ENCODE data around the gene CNNM1. TPM values are rescaled to one million over a fixed set of nuclear protein-coding genes. Genes with fewer than 3 reads are reported as not detected.

Gene CNNM1
- total RNA-seq, 1 donor from 2014 or later, result 0.63 TPM

GRCh38 chr10:99353182-99353581 lies 24.0 kb downstream of the CNNM1 start:
- H3K4me3 ChIP-seq (ENCODE audit: low read depth, low read length), result no peak overlapping the region
- no peak for DNase-seq (ENCODE audit: low read depth)
- no peak for TF ChIP-seq CTCF (conservative IDR thresholded peaks at IDR 0.05; ENCODE audit: low read depth, low read length)

- TF ChIP-seq CTCF (conservative IDR thresholded peaks at IDR 0.05; ENCODE audit: low read depth, low read length), result no peak
- no peak overlapping the region for H3K4me3 ChIP-seq (ENCODE audit: low read depth, low read length)
- DNase-seq (ENCODE audit: low read depth), result no peak
Measured at GRCh38 chr10:99357691-99358090, 28.5 kb downstream of the CNNM1 start.

GRCh38 chr10:99358101-99358500 lies 28.9 kb downstream of the CNNM1 start:
- no peak overlapping the region for H3K4me3 ChIP-seq (ENCODE audit: low read depth, low read length)
- TF ChIP-seq CTCF (conservative IDR thresholded peaks at IDR 0.05; ENCODE audit: low read depth, low read length), result no peak
- DNase-seq (ENCODE audit: low read depth), result no peak

DNA sequence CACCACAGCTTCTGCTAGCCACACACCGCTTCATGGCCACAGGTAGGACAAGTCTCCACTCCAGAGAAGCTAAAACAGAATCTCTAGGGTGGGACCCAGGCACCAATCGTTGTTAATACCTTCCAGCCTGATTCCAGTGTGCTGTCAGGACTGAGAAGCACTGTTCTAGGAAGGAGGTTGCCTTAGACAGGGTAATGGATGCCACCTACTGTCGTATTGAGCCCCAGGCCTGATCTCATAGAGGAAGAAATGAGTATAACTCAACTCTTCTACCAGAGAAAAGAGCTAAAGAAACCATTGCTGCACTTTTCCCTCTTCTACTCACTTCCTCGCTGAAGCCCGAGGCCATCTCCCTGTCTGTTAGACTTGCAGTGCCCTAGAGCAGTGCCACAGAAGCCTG lies 31.8 kb downstream of the CNNM1 start:
- H3K4me3 ChIP-seq (ENCODE audit: low read depth, low read length), result no peak overlapping the region
- peak; percentile 12 for TF ChIP-seq CTCF (conservative IDR thresholded peaks at IDR 0.05; ENCODE audit: low read depth, low read length)
- DNase-seq (ENCODE audit: low read depth), result no peak

- no peak overlapping the region for H3K4me3 ChIP-seq (ENCODE audit: low read depth, low read length)
- no peak for TF ChIP-seq CTCF (conservative IDR thresholded peaks at IDR 0.05; ENCODE audit: low read depth, low read length)
- no peak for DNase-seq (ENCODE audit: low read depth)
Measured at GRCh38 chr10:99364125-99364524, 35.0 kb downstream of the CNNM1 start.

DNA sequence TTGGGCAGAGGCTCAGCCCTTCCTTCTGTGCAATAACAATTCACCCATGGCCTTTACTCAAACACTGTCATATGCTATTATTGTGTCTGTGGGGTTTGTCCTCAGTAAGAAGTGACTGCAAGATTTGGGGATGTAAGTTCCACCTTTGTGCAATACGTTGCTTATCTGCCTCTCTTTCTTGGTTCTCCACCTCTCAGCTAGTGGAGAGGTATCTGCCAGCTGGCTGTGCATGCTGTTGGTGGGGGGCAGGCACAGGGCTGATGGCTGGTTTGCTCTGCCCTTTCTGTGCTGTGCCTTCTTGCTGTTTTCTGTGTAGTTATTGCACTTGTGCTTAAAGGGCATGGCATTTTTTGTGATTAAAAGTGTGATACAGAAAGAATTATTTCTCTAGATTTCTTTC lies 36.2 kb downstream of the CNNM1 start:
- H3K4me3 ChIP-seq (ENCODE audit: low read depth, low read length), result no peak overlapping the region
- no peak for DNase-seq (ENCODE audit: low read depth)
- TF ChIP-seq CTCF (conservative IDR thresholded peaks at IDR 0.05; ENCODE audit: low read depth, low read length), result no peak

GRCh38 chr10:99365736-99366135 lies 36.6 kb downstream of the CNNM1 start:
- DNase-seq (ENCODE audit: low read depth), result no peak
- TF ChIP-seq CTCF (conservative IDR thresholded peaks at IDR 0.05; ENCODE audit: low read depth, low read length), result no peak
- H3K4me3 ChIP-seq (ENCODE audit: low read depth, low read length), result no peak overlapping the region

Measured in epithelial cell of proximal tubule (primary cell).